T-helper 1 cell treated with Interleukin-12 subunit alpha and Interleukin-12 subunit beta and Interleukin-4 antibody, amounts not matched to agents 30 μg/mL and 1 μg/mL, for 36 hours (primary cell): Measurements from ENCODE around the gene FFAR2.
"Not testable (repeated sequence)": the region's sequence is repeated elsewhere in the genome, so short reads cannot be mapped to it uniquely, and the experiment has no call there.

ENCODE experiments used
- H3K27ac Mint-ChIP-seq: one replicate; pipeline ENCODE4 v1.8.0; 2021; ENCODE audit warnings: mild to moderate bottlenecking, mixed read lengths
- H3K27me3 Mint-ChIP-seq: one replicate; pipeline ENCODE4 v1.8.0; 2021; ENCODE audit warnings: low read depth, mixed read lengths
- H3K36me3 Mint-ChIP-seq: one replicate; pipeline ENCODE4 v1.8.0; 2021; ENCODE audit warnings: low read depth, mixed read lengths
- H3K4me1 Mint-ChIP-seq: one replicate; pipeline ENCODE4 v1.8.0; 2021; ENCODE audit warnings: low read depth, mixed read lengths
- H3K4me3 Mint-ChIP-seq: one replicate; pipeline ENCODE4 v1.8.0; 2021; ENCODE audit warnings: mild to moderate bottlenecking, moderate library complexity, mixed read lengths
- H3K9me3 Mint-ChIP-seq: one replicate; pipeline ENCODE4 v1.8.0; 2021; ENCODE audit warnings: mixed read lengths

The FFAR2 gene

GRCh38 chr19:35474594-35474993, 26.5 kb downstream of the FFAR2 start:
- H3K36me3 Mint-ChIP-seq, H3K4me1 Mint-ChIP-seq, H3K9me3 Mint-ChIP-seq, H3K27ac Mint-ChIP-seq, H3K27me3 Mint-ChIP-seq, H3K4me3 Mint-ChIP-seq: not testable (repeated sequence)

- H3K27me3 Mint-ChIP-seq, result peaks cover 12% of the 10 kb centered on the region
- H3K36me3 Mint-ChIP-seq, result no peaks in the 10 kb centered on the region
- H3K4me1 Mint-ChIP-seq, result no peaks in the 10 kb centered on the region
- no peak overlapping the region for H3K4me3 Mint-ChIP-seq
- no peak overlapping the region for H3K27ac Mint-ChIP-seq
- no peaks in the 10 kb centered on the region for H3K9me3 Mint-ChIP-seq
Measured at GRCh38 chr19:35476149-35476548, 28.1 kb downstream of the FFAR2 start.

- Mint-ChIP-seq H3K36me3 (no peaks in the 10 kb centered on the region), H3K27me3 (peaks cover 12% of the 10 kb centered on the region), H3K4me1 (no peaks in the 10 kb centered on the region), H3K4me3 (no peak overlapping the region), H3K9me3 (no peaks in the 10 kb centered on the region), H3K27ac (no peak overlapping the region)
Measured at GRCh38 chr19:35478794-35479677, 31.0 kb downstream of the FFAR2 start.

GRCh38 chr19:35483089-35483488, 35.0 kb downstream of the FFAR2 start:
- no peak overlapping the region for H3K4me3 Mint-ChIP-seq
- peaks cover 10% of the 10 kb centered on the region for H3K27me3 Mint-ChIP-seq
- no peak overlapping the region for H3K27ac Mint-ChIP-seq
- no peaks in the 10 kb centered on the region for H3K9me3 Mint-ChIP-seq
- no peaks in the 10 kb centered on the region for H3K36me3 Mint-ChIP-seq
- no peaks in the 10 kb centered on the region for H3K4me1 Mint-ChIP-seq

- H3K4me1 Mint-ChIP-seq, result no peaks in the 10 kb centered on the region
- H3K27me3 Mint-ChIP-seq, result peaks cover 10% of the 10 kb centered on the region
- H3K27ac Mint-ChIP-seq, result no peak overlapping the region
- H3K4me3 Mint-ChIP-seq, result no peak overlapping the region
- no peaks in the 10 kb centered on the region for H3K36me3 Mint-ChIP-seq
- H3K9me3 Mint-ChIP-seq, result no peaks in the 10 kb centered on the region
Measured at GRCh38 chr19:35484252-35485036, 36.4 kb downstream of the FFAR2 start.

- no peaks in the 10 kb centered on the region for H3K9me3 Mint-ChIP-seq
- H3K4me3 Mint-ChIP-seq, result no peak overlapping the region
- H3K27me3 Mint-ChIP-seq, result peaks cover 19% of the 10 kb centered on the region
- no peak overlapping the region for H3K27ac Mint-ChIP-seq
- H3K4me1 Mint-ChIP-seq, result no peaks in the 10 kb centered on the region
- no peaks in the 10 kb centered on the region for H3K36me3 Mint-ChIP-seq
Measured at GRCh38 chr19:35486268-35486708, 38.2 kb downstream of the FFAR2 start.

- Mint-ChIP-seq H3K4me3 (no peak overlapping the region), H3K4me1 (no peaks in the 10 kb centered on the region), H3K9me3 (no peaks in the 10 kb centered on the region), H3K27me3 (peaks cover 24% of the 10 kb centered on the region), H3K36me3 (no peaks in the 10 kb centered on the region), H3K27ac (no peak overlapping the region)
Measured at GRCh38 chr19:35487656-35488182, 39.7 kb downstream of the FFAR2 start.

GRCh38 chr19:35488677-35489076, 40.6 kb downstream of the FFAR2 start:
- Mint-ChIP-seq H3K9me3 (no peaks in the 10 kb centered on the region), H3K27me3 (peaks cover 28% of the 10 kb centered on the region), H3K27ac (no peak overlapping the region), H3K4me1 (no peaks in the 10 kb centered on the region), H3K36me3 (no peaks in the 10 kb centered on the region), H3K4me3 (no peak overlapping the region)

- H3K4me1 Mint-ChIP-seq, result peaks cover 4% of the 10 kb centered on the region
- no peaks in the 10 kb centered on the region for H3K36me3 Mint-ChIP-seq
- H3K27me3 Mint-ChIP-seq, result peaks cover 28% of the 10 kb centered on the region
- no peaks in the 10 kb centered on the region for H3K9me3 Mint-ChIP-seq
- no peak within 1 kb of the TSS for H3K4me3 Mint-ChIP-seq
- H3K27ac Mint-ChIP-seq, result no peak within 1 kb of the TSS
Measured at GRCh38 chr19:35490364-35490763, 42.3 kb downstream of the FFAR2 start, which contains the start of gene KRTDAP. Gene KRTDAP, minus strand, starts transcription at chr19:35490464. Its CDS starts 22 bp downstream, at chr19:35490442.

- Mint-ChIP-seq H3K27ac (no peak overlapping the region), H3K4me1 (peaks cover 7% of the 10 kb centered on the region), H3K4me3 (no peak overlapping the region), H3K9me3 (no peaks in the 10 kb centered on the region), H3K27me3 (peaks cover 22% of the 10 kb centered on the region), H3K36me3 (no peaks in the 10 kb centered on the region)
Measured at GRCh38 chr19:35491836-35492360, 43.8 kb downstream of the FFAR2 start.

GRCh38 chr19:35493971-35494370, 45.9 kb downstream of the FFAR2 start:
- Mint-ChIP-seq H3K27me3 (peaks cover 24% of the 10 kb centered on the region), H3K4me3 (no peak overlapping the region), H3K4me1 (peaks cover 7% of the 10 kb centered on the region), H3K27ac (no peak overlapping the region), H3K36me3 (no peaks in the 10 kb centered on the region), H3K9me3 (no peaks in the 10 kb centered on the region)

- no peaks in the 10 kb centered on the region for H3K9me3 Mint-ChIP-seq
- H3K27ac Mint-ChIP-seq, result no peak overlapping the region
- no peak overlapping the region for H3K4me3 Mint-ChIP-seq
- H3K27me3 Mint-ChIP-seq, result peaks cover 22% of the 10 kb centered on the region
- H3K36me3 Mint-ChIP-seq, result no peaks in the 10 kb centered on the region
- H3K4me1 Mint-ChIP-seq, result peaks cover 7% of the 10 kb centered on the region
Measured at GRCh38 chr19:35495107-35496064, 47.3 kb downstream of the FFAR2 start.

- H3K27me3 Mint-ChIP-seq, result peaks cover 11% of the 10 kb centered on the region
- H3K36me3 Mint-ChIP-seq, result no peaks in the 10 kb centered on the region
- no peaks in the 10 kb centered on the region for H3K9me3 Mint-ChIP-seq
- H3K4me3 Mint-ChIP-seq, result no peak overlapping the region
- no peak overlapping the region for H3K27ac Mint-ChIP-seq
- H3K4me1 Mint-ChIP-seq, result peaks cover 7% of the 10 kb centered on the region
Measured at GRCh38 chr19:35497406-35497805, 49.3 kb downstream of the FFAR2 start.

- no peaks in the 10 kb centered on the region for H3K9me3 Mint-ChIP-seq
- peaks cover 7% of the 10 kb centered on the region for H3K4me1 Mint-ChIP-seq
- H3K27ac Mint-ChIP-seq, result no peak overlapping the region
- H3K27me3 Mint-ChIP-seq, result peaks cover 8% of the 10 kb centered on the region
- no peak overlapping the region for H3K4me3 Mint-ChIP-seq
- no peaks in the 10 kb centered on the region for H3K36me3 Mint-ChIP-seq
Measured at GRCh38 chr19:35498220-35498619, 50.2 kb downstream of the FFAR2 start.
